HepG2 (cell line): ENCODE results near the gene TECRL. TPM values are rescaled to one million over a fixed set of nuclear protein-coding genes. Genes with fewer than 3 reads are reported as not detected.

ENCODE experiments used
- ATAC-seq: fragments of 200-7000 bp; cut with Tn5 transposase; 3 replicates; pipeline ENCODE4 v1.9.1; 2020; ENCODE audit warnings: mild to moderate bottlenecking, moderate library complexity
- BruUV-seq: library from RNA; stranded (reverse); fragments of 400-500 nt; replicated peaks from 2 replicates; lab custom pipeline; 2021; lab: Mats Ljungman, UMichigan
- CTCF ChIA-PET: fragments of 300-600 bp; formaldehyde crosslinking; extraction: SDS; loops from one replicate; lab custom pipeline; 2021; ENCODE audit warnings: low total read pairs, inconsistent platforms, low intra/inter-chr PET ratio; lab: Yijun Ruan, JAX
- POLR2A ChIA-PET: fragments of 350-600 bp; sonication (Branson Sonifier 250); formaldehyde crosslinking; loops from one replicate; lab custom pipeline; 2020; ENCODE audit warnings: antibody characterized with exemption, inconsistent platforms; lab: Yijun Ruan, JAX
- DNase-seq: peaks from one replicate; pipeline ENCODE4 v3.0.0-alpha.2; 2015; ENCODE audit warnings: low spot score
- FAIRE-seq: peaks from 3 replicates; lab custom pipeline; 2011; peaks lifted over from hg19 to GRCh38; lab: Jason Lieb, UNC
- H2AFZ ChIP-seq: one replicate; pipeline ENCODE4 v1.6.1; 2011; ENCODE audit warnings: low read length, inconsistent platforms
- H3K27ac ChIP-seq: fragments of 300-600 bp; 3 replicates; pipeline ENCODE4 v1.8.0; 2011; ENCODE audit warnings: mixed run types, mild to moderate bottlenecking, mixed read lengths, low read length, inconsistent platforms; ENCODE audit not compliant: insufficient read depth; ENCODE audit errors: extremely low read length
- H3K27me3 ChIP-seq, 2 experiments: fragments of 200-600 bp in 1 of 2; 2 replicates in 1 of 2; 3 replicates in 1 of 2; pipeline versions ENCODE4 v1.6.0 to v1.8.0; 2011; ENCODE audit warnings: low read length in 2 of 2, mild to moderate bottlenecking in 2 of 2, moderate library complexity in 2 of 2, inconsistent platforms in 1 of 2; ENCODE audit not compliant: insufficient read depth in 2 of 2, control insufficient read depth in 1 of 2
- H3K36me3 ChIP-seq, 2 experiments: fragments of 200-600 bp in 1 of 2; replicated peaks in 1 of 2; 2 replicates in 1 of 2; 3 replicates in 1 of 2; pipeline versions ENCODE4 v1.5.1 to v1.8.0; 2011; ENCODE audit warnings: low read length in 2 of 2, inconsistent platforms in 1 of 2; ENCODE audit not compliant: insufficient read depth in 2 of 2, control insufficient read depth in 1 of 2
- H3K4me1 ChIP-seq: 2 replicates; pipeline ENCODE4 v1.5.1; 2012; ENCODE audit warnings: low read length, inconsistent platforms; ENCODE audit not compliant: insufficient read depth
- H3K4me2 ChIP-seq: 2 replicates; pipeline ENCODE4 v1.6.0; 2011; ENCODE audit warnings: low read depth, low read length, inconsistent platforms
- H3K4me3 ChIP-seq, 3 experiments: fragments of 200-600 bp in 1 of 3; sonication (generic), shearing (Covaris generic) in 1 of 3; replicated peaks in 1 of 3; 2 replicates each; pipeline ENCODE4 v1.5.1; 2011 to 2016; ENCODE audit warnings: low read length in 3 of 3, inconsistent platforms in 2 of 3, low read depth in 2 of 3, mild to moderate bottlenecking in 2 of 3, control low read depth in 1 of 3, mixed read lengths in 1 of 3; ENCODE audit not compliant: insufficient read depth in 1 of 3
- H3K79me2 ChIP-seq: one replicate; pipeline ENCODE4 v1.6.1; 2011; ENCODE audit warnings: low read length, inconsistent platforms; ENCODE audit not compliant: insufficient read depth
- H3K9ac ChIP-seq: 2 replicates; pipeline ENCODE4 v1.6.0; 2011; ENCODE audit warnings: mild to moderate bottlenecking, low read depth, low read length, inconsistent platforms; ENCODE audit not compliant: insufficient read depth
- H3K9me3 ChIP-seq: 2 replicates; pipeline ENCODE4 v1.5.1; 2012; ENCODE audit warnings: mild to moderate bottlenecking, low read length
- H4K20me1 ChIP-seq: 2 replicates; pipeline ENCODE4 v1.6.0; 2011; ENCODE audit warnings: inconsistent platforms, mild to moderate bottlenecking, low read length, moderate library complexity; ENCODE audit not compliant: insufficient read depth
- BCL6 ChIP-seq: IDR thresholded peaks from 2 replicates; pipeline ENCODE4 v1.6.1; 2016; ENCODE audit warnings: missing genetic modification reagents, missing compliant biosample characterization
- CREB1 ChIP-seq, 2 experiments: fragments of 450-650 bp in 1 of 2; IDR thresholded peaks; 2 replicates each; pipeline ENCODE4 v1.6.1; 2016 to 2017; ENCODE audit warnings: control low read depth in 1 of 2, mild to moderate bottlenecking in 1 of 2, missing compliant biosample characterization in 1 of 2, missing genetic modification characterization in 1 of 2
- EP300 ChIP-seq, 3 experiments: sonication (generic) in 1 of 3; formaldehyde crosslinking in 1 of 3; IDR thresholded peaks; 2 replicates each; pipeline versions ENCODE4 v1.5.1 to v1.6.1; 2011 to 2020; ENCODE audit warnings: low read depth in 2 of 3, low read length in 2 of 3, borderline replicate concordance in 1 of 3, improper control_type of control experiment in 1 of 3, mild to moderate bottlenecking in 1 of 3, missing genetic modification reagents in 1 of 3, moderate library complexity in 1 of 3
- MAFF ChIP-seq: IDR thresholded peaks from 2 replicates; pipeline ENCODE4 v1.6.1; 2011; ENCODE audit warnings: low read depth, low read length, improper control_type of control experiment
- MTF1 ChIP-seq: sonication (generic); formaldehyde crosslinking; IDR thresholded peaks from 2 replicates; pipeline ENCODE4 v1.5.0; 2020; ENCODE audit warnings: missing genetic modification reagents
- NR2F1 ChIP-seq, 2 experiments: fragments of 450-650 bp in 1 of 2; formaldehyde crosslinking in 1 of 2; IDR thresholded peaks; 2 replicates each; pipeline versions ENCODE4 v1.5.0 to v1.6.1; 2016 to 2020; ENCODE audit warnings: mild to moderate bottlenecking in 1 of 2, missing compliant biosample characterization in 1 of 2, missing genetic modification reagents in 1 of 2, moderate library complexity in 1 of 2
- POLR2G ChIP-seq: fragments of 200-400 bp; formaldehyde crosslinking; IDR thresholded peaks from 2 replicates; pipeline ENCODE4 v1.6.1; 2018; ENCODE audit warnings: mild to moderate bottlenecking, low read depth, low read length, moderate library complexity
- RAD51 ChIP-seq: fragments of 450-650 bp; IDR thresholded peaks from 2 replicates; pipeline ENCODE4 v1.6.1; 2016; ENCODE audit warnings: borderline replicate concordance
- RFX3 ChIP-seq: IDR thresholded peaks from 2 replicates; pipeline ENCODE4 v1.6.1; 2016; ENCODE audit warnings: missing biosample characterization, missing genetic modification reagents
- SMC3 ChIP-seq: IDR thresholded peaks from 2 replicates; pipeline ENCODE4 v1.6.1; 2011; ENCODE audit warnings: low read length, improper control_type of control experiment
- TARDBP ChIP-seq: sonication (generic); formaldehyde crosslinking; IDR thresholded peaks from 2 replicates; pipeline ENCODE4 v1.8.0; 2022; ENCODE audit warnings: mild to moderate bottlenecking, missing genetic modification reagents
- ZNF20 ChIP-seq: sonication (generic); formaldehyde crosslinking; IDR thresholded peaks from 2 replicates; pipeline ENCODE4 v1.4.0; 2020; ENCODE audit warnings: mild to moderate bottlenecking, moderate library complexity, missing genetic modification reagents
- ZNF234 ChIP-seq: sonication (generic); formaldehyde crosslinking; conservative IDR thresholded peaks from 2 replicates; pipeline ENCODE4 v1.5.1; 2020; ENCODE audit warnings: mild to moderate bottlenecking, missing genetic modification reagents
- ZNF282 ChIP-seq: fragments of 450-650 bp; IDR thresholded peaks from 2 replicates; pipeline ENCODE4 v1.6.1; 2018; ENCODE audit not compliant: partially characterized antibody
- WGBS: methylation state at CpG from one replicate; pipeline ENCODE4 v1.1.6; 2017; ENCODE audit warnings: low lambda C conversion rate; 5-methylcytosine and 5-hydroxymethylcytosine counted together
- in situ Hi-C: cut with HindIII; loops from 2 replicates; pipeline ENCODE4 v1.10.0; 2017; ENCODE audit warnings: low pct_unique_long_range_greater_than_20kb; ENCODE audit not compliant: extremely low pct_ligation_motif_present
- intact Hi-C: fragments of 100-400 bp; cut with micrococcal nuclease; formaldehyde crosslinking; loops from one replicate; pipeline ENCODE4 v1.10.0; 2022; ENCODE audit not compliant: unreplicated experiment
- polyA plus RNA-seq, 8 experiments: library from polyadenylated mRNA; depleted of rRNA in 3 of 8; stranded (reverse) in 7 of 8; unstranded in 1 of 8; fragments of >200 nt; fragmentation: Illumina TruSeq in 4 of 8; extraction: Trizol in 4 of 8; gene quantifications; 2 replicates each; pipeline versions ENCODE4 v1.2.1 to v1.2.3, GENCODE V29; 2011 to 2016; ENCODE audit warnings: low read depth in 4 of 8, missing spikeins in 1 of 8, mixed read lengths in 1 of 8; ENCODE audit not compliant: insufficient read depth in 1 of 8
- total RNA-seq, 5 experiments: library from RNA; depleted of rRNA; stranded (reverse); fragments of >200 nt; fragmentation: Illumina TruSeq; extraction: Trizol; gene quantifications; 2 replicates each; pipeline ENCODE4 v1.2.3, GENCODE V29; 2016; ENCODE audit warnings: low read depth in 1 of 5
- TF ChIP-seq, protein P1 (sequence below): sonication (generic); formaldehyde crosslinking; IDR thresholded peaks from 2 replicates; pipeline ENCODE4 v1.4.0; 2020; ENCODE audit warnings: missing genetic modification reagents
- TF ChIP-seq, protein P2 (sequence below): sonication (generic); formaldehyde crosslinking; IDR thresholded peaks from 2 replicates; pipeline ENCODE4 v1.4.0; 2020; ENCODE audit warnings: mild to moderate bottlenecking, low read depth, missing genetic modification reagents
- TF ChIP-seq, protein P3 (sequence below): sonication (generic); formaldehyde crosslinking; IDR thresholded peaks from 2 replicates; pipeline ENCODE4 v1.8.0; 2022; ENCODE audit warnings: mild to moderate bottlenecking, missing genetic modification reagents, moderate library complexity

The TECRL gene
- total and polyA plus RNA-seq, 2 of the 13 experiments (the other 11 are each of a cell fraction or from before 2014, with no cell fraction given) = not detected

DNA sequence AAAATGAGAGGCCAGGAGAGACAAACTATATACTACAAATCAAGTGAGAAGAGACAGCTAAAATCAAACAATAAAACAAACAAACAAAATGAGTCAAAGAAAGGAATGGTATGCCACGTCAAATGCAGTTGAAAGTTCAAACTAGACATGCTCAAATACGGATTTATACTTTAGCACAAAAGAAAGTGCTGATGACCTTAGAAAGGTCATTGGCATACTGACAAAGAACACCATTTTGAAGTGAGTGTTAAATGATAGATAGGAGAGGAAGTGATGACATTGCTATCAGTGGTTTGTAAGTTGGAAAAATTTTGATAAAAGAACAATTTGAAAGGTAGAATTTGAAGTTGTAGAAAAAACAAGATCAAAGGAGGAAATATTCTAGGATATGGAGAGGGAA, 55.3 kb downstream of the TECRL start:
- CTCF ChIA-PET = no interaction called here
- WGBS = 1% methylated on average over 2 of the region's 2 CpGs

More for the DNA sequence above, 55.3 kb downstream of the TECRL start:
- TF ChIP-seq NR2F1 (CRISPR knock-in tag; IDR thresholded peaks at IDR 0.05) (0 out of 4 replicates have a peak, but pooled peaks of 1 of the 2 experiments have one; percentile 13), TARDBP (CRISPR knock-in tag) (no peak), SMC3 (no peak), CREB1 (IDR thresholded peaks at IDR 0.05) (peak; percentile 6; the same call in 1 of the 2 replicates), CREB1 (CRISPR knock-in tag; IDR thresholded peaks at IDR 0.05) (no peak), ZNF282 (no peak), MTF1 (CRISPR knock-in tag) (no peak), RFX3 (CRISPR knock-in tag) (no peak), BCL6 (no peak), MAFF (0 out of 2 replicates have a peak, but pooled peaks have one; percentile 7), ZNF234 (CRISPR knock-in tag) (no peak), EP300 (IDR thresholded peaks at IDR 0.05; ENCODE audit: low read depth in 2 of 2, low read length in 2 of 2) (no peak), EP300 (CRISPR knock-in tag; IDR thresholded peaks at IDR 0.05; ENCODE audit: borderline replicate concordance) (no peak), ZNF20 (CRISPR knock-in tag) (no peak), RAD51 (no peak), POLR2G (no peak)
- TF ChIP-seq, protein P1, sequence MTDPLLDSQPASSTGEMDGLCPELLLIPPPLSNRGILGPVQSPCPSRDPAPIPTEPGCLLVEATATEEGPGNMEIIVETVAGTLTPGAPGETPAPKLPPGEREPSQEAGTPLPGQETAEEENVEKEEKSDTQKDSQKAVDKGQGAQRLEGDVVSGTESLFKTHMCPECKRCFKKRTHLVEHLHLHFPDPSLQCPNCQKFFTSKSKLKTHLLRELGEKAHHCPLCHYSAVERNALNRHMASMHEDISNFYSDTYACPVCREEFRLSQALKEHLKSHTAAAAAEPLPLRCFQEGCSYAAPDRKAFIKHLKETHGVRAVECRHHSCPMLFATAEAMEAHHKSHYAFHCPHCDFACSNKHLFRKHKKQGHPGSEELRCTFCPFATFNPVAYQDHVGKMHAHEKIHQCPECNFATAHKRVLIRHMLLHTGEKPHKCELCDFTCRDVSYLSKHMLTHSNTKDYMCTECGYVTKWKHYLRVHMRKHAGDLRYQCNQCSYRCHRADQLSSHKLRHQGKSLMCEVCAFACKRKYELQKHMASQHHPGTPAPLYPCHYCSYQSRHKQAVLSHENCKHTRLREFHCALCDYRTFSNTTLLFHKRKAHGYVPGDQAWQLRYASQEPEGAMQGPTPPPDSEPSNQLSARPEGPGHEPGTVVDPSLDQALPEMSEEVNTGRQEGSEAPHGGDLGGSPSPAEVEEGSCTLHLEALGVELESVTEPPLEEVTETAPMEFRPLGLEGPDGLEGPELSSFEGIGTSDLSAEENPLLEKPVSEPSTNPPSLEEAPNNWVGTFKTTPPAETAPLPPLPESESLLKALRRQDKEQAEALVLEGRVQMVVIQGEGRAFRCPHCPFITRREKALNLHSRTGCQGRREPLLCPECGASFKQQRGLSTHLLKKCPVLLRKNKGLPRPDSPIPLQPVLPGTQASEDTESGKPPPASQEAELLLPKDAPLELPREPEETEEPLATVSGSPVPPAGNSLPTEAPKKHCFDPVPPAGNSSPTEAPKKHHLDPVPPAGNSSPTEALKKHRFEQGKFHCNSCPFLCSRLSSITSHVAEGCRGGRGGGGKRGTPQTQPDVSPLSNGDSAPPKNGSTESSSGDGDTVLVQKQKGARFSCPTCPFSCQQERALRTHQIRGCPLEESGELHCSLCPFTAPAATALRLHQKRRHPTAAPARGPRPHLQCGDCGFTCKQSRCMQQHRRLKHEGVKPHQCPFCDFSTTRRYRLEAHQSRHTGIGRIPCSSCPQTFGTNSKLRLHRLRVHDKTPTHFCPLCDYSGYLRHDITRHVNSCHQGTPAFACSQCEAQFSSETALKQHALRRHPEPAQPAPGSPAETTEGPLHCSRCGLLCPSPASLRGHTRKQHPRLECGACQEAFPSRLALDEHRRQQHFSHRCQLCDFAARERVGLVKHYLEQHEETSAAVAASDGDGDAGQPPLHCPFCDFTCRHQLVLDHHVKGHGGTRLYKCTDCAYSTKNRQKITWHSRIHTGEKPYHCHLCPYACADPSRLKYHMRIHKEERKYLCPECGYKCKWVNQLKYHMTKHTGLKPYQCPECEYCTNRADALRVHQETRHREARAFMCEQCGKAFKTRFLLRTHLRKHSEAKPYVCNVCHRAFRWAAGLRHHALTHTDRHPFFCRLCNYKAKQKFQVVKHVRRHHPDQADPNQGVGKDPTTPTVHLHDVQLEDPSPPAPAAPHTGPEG (CRISPR knock-in tag) = no peak
- TF ChIP-seq, protein P2, sequence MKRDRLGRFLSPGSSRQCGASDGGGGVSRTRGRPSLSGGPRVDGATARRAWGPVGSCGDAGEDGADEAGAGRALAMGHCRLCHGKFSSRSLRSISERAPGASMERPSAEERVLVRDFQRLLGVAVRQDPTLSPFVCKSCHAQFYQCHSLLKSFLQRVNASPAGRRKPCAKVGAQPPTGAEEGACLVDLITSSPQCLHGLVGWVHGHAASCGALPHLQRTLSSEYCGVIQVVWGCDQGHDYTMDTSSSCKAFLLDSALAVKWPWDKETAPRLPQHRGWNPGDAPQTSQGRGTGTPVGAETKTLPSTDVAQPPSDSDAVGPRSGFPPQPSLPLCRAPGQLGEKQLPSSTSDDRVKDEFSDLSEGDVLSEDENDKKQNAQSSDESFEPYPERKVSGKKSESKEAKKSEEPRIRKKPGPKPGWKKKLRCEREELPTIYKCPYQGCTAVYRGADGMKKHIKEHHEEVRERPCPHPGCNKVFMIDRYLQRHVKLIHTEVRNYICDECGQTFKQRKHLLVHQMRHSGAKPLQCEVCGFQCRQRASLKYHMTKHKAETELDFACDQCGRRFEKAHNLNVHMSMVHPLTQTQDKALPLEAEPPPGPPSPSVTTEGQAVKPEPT = no peak
- TF ChIP-seq, protein P3, sequence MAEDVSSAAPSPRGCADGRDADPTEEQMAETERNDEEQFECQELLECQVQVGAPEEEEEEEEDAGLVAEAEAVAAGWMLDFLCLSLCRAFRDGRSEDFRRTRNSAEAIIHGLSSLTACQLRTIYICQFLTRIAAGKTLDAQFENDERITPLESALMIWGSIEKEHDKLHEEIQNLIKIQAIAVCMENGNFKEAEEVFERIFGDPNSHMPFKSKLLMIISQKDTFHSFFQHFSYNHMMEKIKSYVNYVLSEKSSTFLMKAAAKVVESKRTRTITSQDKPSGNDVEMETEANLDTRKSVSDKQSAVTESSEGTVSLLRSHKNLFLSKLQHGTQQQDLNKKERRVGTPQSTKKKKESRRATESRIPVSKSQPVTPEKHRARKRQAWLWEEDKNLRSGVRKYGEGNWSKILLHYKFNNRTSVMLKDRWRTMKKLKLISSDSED = no peak
- TF ChIP-seq, all 625 proteins: peak for 3
- H3K9ac ChIP-seq = no peak overlapping the region
- H3K27ac ChIP-seq = no peak overlapping the region
- no peak overlapping the region for H3K4me2 ChIP-seq
- H3K79me2 ChIP-seq = no peaks in the 10 kb centered on the region
- H3K9me3 ChIP-seq = no peaks in the 10 kb centered on the region
- no TSS peak for BruUV-seq
- no peak overlapping the region for H2AFZ ChIP-seq
- 0 out of 2 replicates have a peak, but pooled peaks cover 6% of the 10 kb centered on the region for H3K4me1 ChIP-seq
- FAIRE-seq (no peak), DNase-seq (peak; percentile 2), ATAC-seq (no peak)
- POLR2A ChIA-PET = no interaction called here
- no peak overlapping the region for H3K4me3 ChIP-seq
- intact Hi-C loops = no loop called here
- H3K27me3 ChIP-seq = no peaks in the 10 kb centered on the region
- H3K36me3 ChIP-seq = no peaks in the 10 kb centered on the region
- in situ Hi-C loops = no loop called here
- H4K20me1 ChIP-seq = no peaks in the 10 kb centered on the region
